ENCODE results near the gene KRTAP5-11.

GRCh38 chr11:71542382-71542781 is 40.3 kb downstream of the KRTAP5-11 start:
- TF ChIP-seq CTCF (conservative IDR thresholded peaks at IDR 0.05; ENCODE audit: low read length) = no peak
- no peak for TF ChIP-seq EZH2phosphoT487 (IDR thresholded peaks at IDR 0.05; ENCODE audit: borderline replicate concordance)

All from Loucy (cell line).